ENCODE measurements around the gene LRRTM3.

Gene LRRTM3

GRCh38 chr10:66934711-66935110, 8.9 kb downstream of the LRRTM3 start:
- no peak for DNase-seq (ENCODE audit: low spot score)

- DNase-seq (ENCODE audit: low spot score) = no peak
These were observed 15.1 kb downstream of the LRRTM3 start for GRCh38 chr10:66940965-66941364.

- DNase-seq (ENCODE audit: low spot score) = no peak
These were observed 15.7 kb downstream of the LRRTM3 start for GRCh38 chr10:66941491-66941890.

GRCh38 chr10:66942407-66942806, 16.6 kb downstream of the LRRTM3 start:
- DNase-seq (ENCODE audit: low spot score) = no peak

- no peak for DNase-seq (ENCODE audit: low spot score)
These were observed 17.8 kb downstream of the LRRTM3 start for GRCh38 chr10:66943590-66943989.

GRCh38 chr10:66951896-66952295, 26.1 kb downstream of the LRRTM3 start:
- DNase-seq (ENCODE audit: low spot score) = no peak

- no peak for DNase-seq (ENCODE audit: low spot score)
These were observed 32.6 kb downstream of the LRRTM3 start for GRCh38 chr10:66958466-66958865.

- DNase-seq (ENCODE audit: low spot score) = no peak
These were observed 39.1 kb downstream of the LRRTM3 start for GRCh38 chr10:66964946-66965345.

- DNase-seq (ENCODE audit: low spot score) = no peak
These were observed 54.5 kb downstream of the LRRTM3 start for GRCh38 chr10:66980246-66980815.

- no peak for DNase-seq (ENCODE audit: low spot score)
These were observed 55.7 kb downstream of the LRRTM3 start for GRCh38 chr10:66981361-66982052.

- no peak for DNase-seq (ENCODE audit: low spot score)
These were observed 56.2 kb downstream of the LRRTM3 start for GRCh38 chr10:66982053-66982420.

- DNase-seq (ENCODE audit: low spot score) = no peak
These were observed 57.1 kb downstream of the LRRTM3 start for GRCh38 chr10:66982792-66983474.

- no peak for DNase-seq (ENCODE audit: low spot score)
These were observed 57.6 kb downstream of the LRRTM3 start for GRCh38 chr10:66983475-66983818.

GRCh38 chr10:66990143-66990830, 64.5 kb downstream of the LRRTM3 start:
- no peak for DNase-seq (ENCODE audit: low spot score)

- DNase-seq (ENCODE audit: low spot score) = no peak
These were observed 71.2 kb downstream of the LRRTM3 start for GRCh38 chr10:66996996-66997395.

- no peak for DNase-seq (ENCODE audit: low spot score)
These were observed 74.1 kb downstream of the LRRTM3 start for GRCh38 chr10:66999762-67000545.

GRCh38 chr10:67004690-67005089, 78.9 kb downstream of the LRRTM3 start:
- no peak for DNase-seq (ENCODE audit: low spot score)

- DNase-seq (ENCODE audit: low spot score) = no peak
These were observed 80.1 kb downstream of the LRRTM3 start for GRCh38 chr10:67005981-67006380.

- DNase-seq (ENCODE audit: low spot score) = no peak
These were observed 85.6 kb downstream of the LRRTM3 start for GRCh38 chr10:67011480-67011879.

GRCh38 chr10:67011981-67012380, 86.1 kb downstream of the LRRTM3 start:
- DNase-seq (ENCODE audit: low spot score) = no peak

GRCh38 chr10:67015225-67015624, 89.4 kb downstream of the LRRTM3 start:
- DNase-seq (ENCODE audit: low spot score) = no peak

GRCh38 chr10:67017218-67017617, 91.4 kb downstream of the LRRTM3 start:
- no peak for DNase-seq (ENCODE audit: low spot score)
